HepG2 (cell line): ENCODE results near the gene TAPBP. TPM values are rescaled to one million over a fixed set of nuclear protein-coding genes. Genes with fewer than 3 reads are reported as not detected.

Experiments
- FOXJ3 ChIP-seq: sonication (generic); formaldehyde crosslinking; IDR thresholded peaks from 2 replicates; pipeline ENCODE4 v1.4.0; 2020; ENCODE audit warnings: missing genetic modification reagents, mild to moderate bottlenecking, borderline replicate concordance
- MTERF4 ChIP-seq: sonication (generic); formaldehyde crosslinking; IDR thresholded peaks from 2 replicates; pipeline ENCODE4 v1.8.0; 2023; ENCODE audit warnings: mild to moderate bottlenecking, missing genetic modification reagents
- ONECUT2 ChIP-seq: sonication (generic); formaldehyde crosslinking; IDR thresholded peaks from 2 replicates; pipeline ENCODE4 v1.4.0; 2020; ENCODE audit warnings: missing genetic modification reagents
- PRDM4 ChIP-seq: sonication (generic); formaldehyde crosslinking; IDR thresholded peaks from 2 replicates; pipeline ENCODE4 v1.9.0; 2021; ENCODE audit warnings: missing genetic modification reagents, borderline replicate concordance
- SMAD9 ChIP-seq: sonication (generic); formaldehyde crosslinking; IDR thresholded peaks from 2 replicates; pipeline ENCODE4 v1.5.1; 2020; ENCODE audit warnings: mild to moderate bottlenecking, missing genetic modification reagents
- TCF12 ChIP-seq, 2 experiments: fragments of 450-650 bp in 1 of 2; sonication (generic) in 1 of 2; formaldehyde crosslinking in 1 of 2; IDR thresholded peaks; 2 replicates each; pipeline versions ENCODE4 v1.6.1 to v1.8.0; 2017 to 2022; ENCODE audit warnings: antibody characterized with exemption in 1 of 2, mild to moderate bottlenecking in 1 of 2, missing genetic modification reagents in 1 of 2, moderate library complexity in 1 of 2
- TOE1 ChIP-seq: sonication (generic); formaldehyde crosslinking; IDR thresholded peaks from 2 replicates; pipeline ENCODE4 v1.4.0; 2020; ENCODE audit warnings: mild to moderate bottlenecking, missing genetic modification reagents
- ZBTB10 ChIP-seq: sonication (generic); formaldehyde crosslinking; IDR thresholded peaks from 2 replicates; pipeline ENCODE4 v1.4.0; 2020; ENCODE audit warnings: missing genetic modification reagents, borderline replicate concordance
- ZFP1 ChIP-seq: IDR thresholded peaks from 2 replicates; pipeline ENCODE4 v1.6.1; 2016
- ZNF224 ChIP-seq: sonication (generic); formaldehyde crosslinking; IDR thresholded peaks from 2 replicates; pipeline ENCODE4 v1.5.0; 2020; ENCODE audit warnings: mild to moderate bottlenecking, missing genetic modification reagents
- ZNF354B ChIP-seq: sonication (generic); formaldehyde crosslinking; IDR thresholded peaks from 2 replicates; pipeline ENCODE4 v1.8.0; 2022; ENCODE audit warnings: mild to moderate bottlenecking, missing genetic modification reagents
- ZNF501 ChIP-seq: sonication (generic); formaldehyde crosslinking; IDR thresholded peaks from 2 replicates; pipeline ENCODE4 v1.5.1; 2020; ENCODE audit warnings: mild to moderate bottlenecking, moderate library complexity, missing genetic modification reagents
- ZNF615 ChIP-seq: sonication (generic); formaldehyde crosslinking; IDR thresholded peaks from 2 replicates; pipeline ENCODE4 v1.5.0; 2020; ENCODE audit warnings: mild to moderate bottlenecking, missing genetic modification reagents, borderline replicate concordance
- ZNF674 ChIP-seq: sonication (generic); formaldehyde crosslinking; IDR thresholded peaks from 2 replicates; pipeline ENCODE4 v1.5.0; 2020; ENCODE audit warnings: low read depth, mild to moderate bottlenecking, missing genetic modification reagents
- ZSCAN12 ChIP-seq: sonication (generic); formaldehyde crosslinking; IDR thresholded peaks from 2 replicates; pipeline ENCODE4 v1.9.0; 2021; ENCODE audit warnings: mild to moderate bottlenecking, missing genetic modification reagents
- polyA plus RNA-seq, 8 experiments: library from polyadenylated mRNA; depleted of rRNA in 3 of 8; stranded (reverse) in 7 of 8; unstranded in 1 of 8; fragments of >200 nt; fragmentation: Illumina TruSeq in 4 of 8; extraction: Trizol in 4 of 8; gene quantifications; 2 replicates each; pipeline versions ENCODE4 v1.2.1 to v1.2.3, GENCODE V29; 2011 to 2016; ENCODE audit warnings: low read depth in 4 of 8, missing spikeins in 1 of 8, mixed read lengths in 1 of 8; ENCODE audit not compliant: insufficient read depth in 1 of 8
- total RNA-seq, 5 experiments: library from RNA; depleted of rRNA; stranded (reverse); fragments of >200 nt; fragmentation: Illumina TruSeq; extraction: Trizol; gene quantifications; 2 replicates each; pipeline ENCODE4 v1.2.3, GENCODE V29; 2016; ENCODE audit warnings: low read depth in 1 of 5
- TF ChIP-seq, protein P1 (sequence below): sonication (generic); formaldehyde crosslinking; IDR thresholded peaks from 2 replicates; pipeline ENCODE4 v1.8.0; 2022; ENCODE audit warnings: mild to moderate bottlenecking, missing genetic modification reagents, borderline replicate concordance

TAPBP gene
- total and polyA plus RNA-seq, 2 of the 13 experiments (the other 11 are each of a cell fraction or from before 2014, with no cell fraction given) = 27.4 to 32.3 TPM

DNA sequence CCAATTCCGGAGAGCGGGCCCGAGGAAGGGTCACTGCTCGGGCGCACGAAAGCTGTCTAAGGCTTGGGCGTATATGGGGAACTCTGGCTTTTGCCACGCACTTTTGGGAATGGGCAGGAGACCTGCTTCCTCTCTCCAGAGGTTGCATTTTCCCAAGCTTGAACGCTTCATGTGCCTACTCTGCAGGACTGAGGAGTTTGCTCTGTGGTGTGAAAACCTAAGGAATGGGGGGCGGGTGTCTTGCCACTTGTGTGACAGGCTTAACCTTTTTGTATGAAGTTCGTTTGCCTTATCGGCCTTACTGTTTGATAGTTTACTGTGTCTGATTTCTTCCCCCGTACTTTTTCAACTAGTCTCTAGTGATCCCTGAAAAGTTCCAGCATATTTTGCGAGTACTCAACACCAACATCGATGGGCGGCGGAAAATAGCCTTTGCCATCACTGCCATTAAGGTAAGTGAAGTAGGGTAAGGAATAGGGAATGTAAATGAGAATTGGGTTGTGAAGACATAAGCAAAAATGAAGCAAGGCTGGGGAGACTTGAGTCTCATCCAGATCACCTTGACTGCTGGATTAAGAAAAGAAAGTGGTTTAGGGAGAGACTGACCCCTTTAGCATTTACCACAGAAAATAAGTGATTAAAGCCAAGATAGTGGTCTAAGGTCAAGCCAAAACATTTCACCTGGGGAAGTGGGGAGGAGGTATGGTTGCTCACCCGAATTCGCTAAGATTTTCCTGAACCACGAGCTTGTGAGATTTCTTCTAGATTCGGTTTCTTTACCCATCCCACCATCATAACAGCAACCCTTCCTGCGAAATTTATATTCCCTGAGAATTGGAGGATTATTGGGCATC, 41.4 kb downstream of the TAPBP start (continued):
- TF ChIP-seq SMAD9 (CRISPR knock-in tag) = no peak; the same call in 1 of the 2 replicates
- TF ChIP-seq ZNF615 (CRISPR knock-in tag) = 0 out of 2 replicates have a peak, but pooled peaks have one; percentile 10
- TF ChIP-seq TCF12 (IDR thresholded peaks at IDR 0.05) = no peak
- no peak for TF ChIP-seq TCF12 (CRISPR knock-in tag; IDR thresholded peaks at IDR 0.05)
- TF ChIP-seq FOXJ3 (CRISPR knock-in tag) = no peak
- no peak for TF ChIP-seq ZNF501 (CRISPR knock-in tag)
- no peak; the same call in 1 of the 2 replicates for TF ChIP-seq TOE1 (CRISPR knock-in tag)
- no peak for TF ChIP-seq ZSCAN12 (CRISPR knock-in tag)
- no peak for TF ChIP-seq ZNF224
- no peak; the same call in 1 of the 2 replicates for TF ChIP-seq ONECUT2 (CRISPR knock-in tag)
- no peak for TF ChIP-seq ZBTB10 (CRISPR knock-in tag)
- TF ChIP-seq PRDM4 (CRISPR knock-in tag) = no peak
- no peak; the same call in 1 of the 2 replicates for TF ChIP-seq ZFP1 (CRISPR knock-in tag)
- no peak for TF ChIP-seq ZNF354B (CRISPR knock-in tag)
- 0 out of 2 replicates have a peak, but pooled peaks have one; percentile 15 for TF ChIP-seq ZNF674 (CRISPR knock-in tag)
- TF ChIP-seq, protein P1, sequence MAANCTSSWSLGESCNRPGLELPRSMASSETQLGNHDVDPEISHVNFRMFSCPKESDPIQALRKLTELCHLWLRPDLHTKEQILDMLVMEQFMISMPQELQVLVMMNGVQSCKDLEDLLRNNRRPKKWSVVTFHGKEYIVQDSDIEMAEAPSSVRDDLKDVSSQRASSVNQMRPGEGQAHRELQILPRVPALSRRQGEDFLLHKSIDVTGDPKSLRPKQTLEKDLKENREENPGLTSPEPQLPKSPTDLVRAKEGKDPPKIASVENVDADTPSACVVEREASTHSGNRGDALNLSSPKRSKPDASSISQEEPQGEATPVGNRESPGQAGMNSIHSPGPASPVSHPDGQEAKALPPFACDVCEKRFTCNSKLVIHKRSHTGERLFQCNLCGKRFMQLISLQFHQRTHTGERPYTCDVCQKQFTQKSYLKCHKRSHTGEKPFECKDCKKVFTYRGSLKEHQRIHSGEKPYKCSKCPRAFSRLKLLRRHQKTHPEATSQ (CRISPR knock-in tag) = no peak
- TF ChIP-seq MTERF4 (CRISPR knock-in tag) = no peak; the same call in 1 of the 2 replicates
